NT2/D1 (cell line): ENCODE measurements around the gene SLCO2B1.

ENCODE experiments used
- SUZ12 ChIP-seq: IDR thresholded peaks from 2 replicates; pipeline ENCODE4 v1.6.1; 2011; ENCODE audit not compliant: insufficient read length, insufficient read depth; ENCODE audit errors: extremely low read depth
- YY1 ChIP-seq: IDR thresholded peaks from 2 replicates; pipeline ENCODE4 v1.6.1; 2011; ENCODE audit not compliant: insufficient read length, insufficient read depth
- ZNF274 ChIP-seq: IDR thresholded peaks from 2 replicates; pipeline ENCODE4 v1.6.1; 2011; ENCODE audit warnings: mild to moderate bottlenecking, low read depth, low read length

DNA sequence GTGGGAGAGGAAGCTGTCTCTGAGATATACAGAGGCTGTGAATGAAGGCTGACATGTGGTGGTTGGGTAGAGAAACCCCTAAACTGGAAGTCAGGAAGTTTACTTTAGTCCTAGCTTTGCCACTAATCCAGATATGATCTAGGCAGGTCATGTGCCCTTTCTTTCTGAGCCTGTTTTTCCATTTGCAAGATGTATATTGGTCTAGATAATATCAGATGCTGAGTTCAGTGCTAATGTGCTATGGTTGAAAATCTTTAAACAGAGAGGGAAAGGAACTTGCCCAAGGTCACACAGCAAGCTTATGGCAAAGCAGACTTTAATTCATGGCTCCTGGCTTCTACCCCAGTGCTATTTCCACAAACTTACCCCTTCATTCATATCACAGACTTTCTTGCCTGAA is 63.9 kb downstream of the SLCO2B1 start:
- TF ChIP-seq YY1 (no peak), ZNF274 (no peak), SUZ12 (no peak)
